GM19324 (cell line): ENCODE data around the gene FIS1.
"Not testable (repeated sequence)": the region's sequence is repeated elsewhere in the genome, so short reads cannot be mapped to it uniquely, and the experiment has no call there.

Source experiments
- ATAC-seq: cut with Tn5 transposase; IDR thresholded peaks from one replicate; pipeline ENCODE4 v1.9.1; 2021; ENCODE audit warnings: mild to moderate bottlenecking, moderate library complexity; ENCODE audit not compliant: unreplicated experiment, low FRiP score

The FIS1 gene

DNA sequence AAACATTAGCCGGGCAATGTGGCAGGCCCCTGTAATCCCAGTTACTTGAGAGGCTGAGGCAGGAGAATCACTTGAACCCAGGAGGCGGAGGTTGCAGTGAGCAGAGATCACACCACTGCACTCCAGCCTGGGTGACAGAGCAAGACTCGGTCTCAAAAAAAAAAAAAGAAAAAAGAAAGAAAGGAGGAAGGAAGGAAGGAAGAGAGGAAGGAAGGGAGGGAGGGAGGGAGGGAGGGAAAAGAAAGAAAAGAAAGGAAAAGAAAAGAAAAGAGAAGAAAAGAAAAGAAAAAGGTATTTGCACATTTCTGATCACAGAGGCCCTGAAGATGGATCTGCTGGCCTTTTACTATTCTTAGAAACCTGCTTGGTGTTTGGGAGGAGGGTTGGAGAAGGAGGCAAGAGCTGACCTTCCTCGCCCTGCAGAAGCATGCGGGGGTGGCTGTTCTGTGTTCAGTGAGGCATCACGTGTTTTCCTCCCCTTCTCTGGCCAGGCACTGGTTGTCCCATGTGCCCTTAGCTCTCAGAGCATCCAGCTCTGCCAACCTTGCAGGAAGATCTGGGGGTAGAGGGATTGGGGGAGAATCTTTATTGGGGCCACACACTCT is 19.3 kb upstream of the FIS1 start:
- ATAC-seq, result not testable (repeated sequence)

DNA sequence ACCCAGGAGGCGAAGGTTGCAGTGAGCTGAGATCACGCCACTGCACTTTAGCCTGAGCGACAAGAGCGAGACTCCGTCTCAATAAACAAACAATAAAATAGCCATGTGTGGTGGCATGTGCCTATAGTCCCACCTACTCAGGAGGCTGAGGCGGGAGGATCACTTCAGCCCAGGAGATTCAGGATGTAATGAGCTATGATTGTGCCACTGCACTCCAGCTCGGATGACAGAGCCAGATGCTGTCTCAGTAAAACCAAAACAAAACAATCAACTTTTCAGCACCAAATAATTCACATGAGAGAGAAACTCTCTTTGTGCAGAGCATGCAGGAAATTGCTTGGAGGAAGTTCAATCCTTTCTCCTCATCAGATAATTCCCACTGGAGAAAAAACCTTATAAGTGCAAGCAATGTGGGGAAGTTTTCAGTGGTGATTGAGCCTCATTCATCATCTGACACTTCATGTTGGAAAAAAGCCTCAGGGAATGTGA is 13.4 kb upstream of the FIS1 start:
- ATAC-seq, result no peak

DNA sequence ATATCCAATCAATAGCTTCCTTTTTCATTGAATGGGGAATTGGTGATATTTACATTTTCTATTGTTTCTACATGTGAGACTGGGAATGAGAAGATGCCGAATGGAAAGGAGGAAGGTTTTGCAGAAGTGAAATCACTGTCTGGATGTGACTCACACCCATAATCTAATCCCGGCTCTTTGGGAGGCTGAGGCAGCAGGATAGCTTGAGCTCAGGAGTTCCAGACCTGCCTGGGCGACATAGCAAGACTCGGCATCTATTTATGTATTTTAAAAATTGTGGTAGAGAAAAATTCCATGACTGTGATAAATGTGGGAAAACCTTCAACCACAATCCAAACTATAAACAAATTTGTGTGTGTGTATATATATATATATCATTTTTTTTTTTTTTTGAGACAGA is 10.9 kb upstream of the FIS1 start:
- no peak for ATAC-seq

DNA sequence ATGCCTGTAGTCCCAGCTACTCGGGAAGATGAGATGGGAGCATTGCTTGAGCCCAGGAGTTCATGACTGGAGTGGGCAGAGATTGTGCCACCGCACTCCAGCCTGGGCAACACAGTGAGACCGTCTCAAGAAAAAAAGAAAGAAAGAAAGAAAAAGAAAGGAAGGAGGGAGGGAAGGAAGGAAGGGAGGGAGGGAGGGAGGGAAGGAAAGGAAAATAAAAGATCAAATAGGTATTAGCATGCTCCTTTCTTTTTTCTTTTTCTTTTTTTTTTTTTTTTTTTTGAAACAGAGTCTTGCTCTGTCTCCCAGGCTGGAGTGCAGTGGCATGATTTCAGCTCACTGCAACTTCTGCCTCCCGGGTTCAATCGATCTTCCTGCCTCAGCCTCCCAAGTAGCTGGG is 8.3 kb upstream of the FIS1 start:
- not testable (repeated sequence) for ATAC-seq

DNA sequence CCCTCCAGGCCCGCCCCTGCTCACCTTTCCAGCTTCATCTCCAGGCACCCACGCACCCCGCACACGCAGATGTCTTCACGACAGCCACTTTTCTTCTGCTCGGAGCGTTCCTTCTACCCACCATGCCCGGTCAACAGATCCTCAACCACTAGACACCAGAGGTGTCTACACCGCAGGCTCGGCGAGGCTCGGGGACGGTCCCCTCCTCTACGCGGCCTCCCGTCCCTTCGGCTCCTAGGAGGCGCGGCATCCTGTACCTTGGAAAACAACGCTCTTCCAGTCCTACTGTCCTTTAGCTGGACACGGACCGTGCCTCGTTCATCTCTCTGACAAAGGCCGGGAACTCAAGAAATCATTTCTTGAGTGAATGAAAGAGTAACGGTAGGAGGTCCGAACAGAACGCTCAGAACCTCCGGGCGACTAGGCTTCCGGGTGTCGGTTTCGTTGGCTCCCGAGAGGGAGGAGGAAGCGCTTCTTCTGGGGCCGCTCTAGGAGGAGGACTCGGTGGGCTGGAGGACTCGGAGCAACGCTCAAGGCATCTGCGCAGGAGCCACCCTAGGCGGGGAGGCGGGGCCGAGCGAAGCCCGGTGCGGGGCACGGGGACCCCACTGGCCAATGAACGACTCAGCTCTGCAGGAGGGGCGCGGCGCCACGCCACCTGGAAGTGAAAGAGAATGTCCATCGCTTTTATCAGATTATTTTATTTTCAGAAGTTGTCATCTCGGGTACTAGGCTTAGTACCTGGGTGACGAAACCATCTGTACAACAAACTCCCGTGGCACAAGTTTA is 7.2 kb upstream of the FIS1 start:
- ATAC-seq, result peak; percentile 99

- no peak for ATAC-seq
Measured at GRCh38 chr7:101250324-101250723, 5.4 kb upstream of the FIS1 start.

GRCh38 chr7:101248276-101248675 is 3.4 kb upstream of the FIS1 start:
- no peak for ATAC-seq

DNA sequence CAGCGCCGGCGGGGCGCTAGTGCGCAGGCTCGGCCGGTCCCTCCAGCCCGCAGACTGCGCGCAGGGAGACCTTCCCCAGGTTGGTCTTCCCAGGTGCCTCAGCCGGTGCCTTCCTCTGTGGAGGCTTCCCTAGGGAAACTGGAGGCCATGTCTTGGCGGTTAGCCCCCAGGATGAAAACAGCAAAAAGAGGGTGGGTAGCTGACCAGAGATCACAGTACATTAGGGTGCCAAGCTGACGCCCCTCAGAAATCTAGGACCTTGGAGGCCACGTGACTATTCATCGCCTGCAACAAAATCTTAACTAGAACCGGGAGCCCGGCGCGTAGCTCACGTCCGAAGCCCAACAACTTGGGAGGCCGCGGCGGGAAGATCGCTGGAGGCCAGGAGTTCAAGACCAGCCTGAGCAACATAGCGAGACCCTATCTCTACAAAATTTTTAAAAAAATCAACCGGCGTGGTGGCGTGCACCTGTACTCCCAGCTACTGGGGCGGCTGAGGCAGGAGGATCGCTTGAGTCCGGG is 327 bp upstream of the FIS1 start:
- ATAC-seq, result no peak

DNA sequence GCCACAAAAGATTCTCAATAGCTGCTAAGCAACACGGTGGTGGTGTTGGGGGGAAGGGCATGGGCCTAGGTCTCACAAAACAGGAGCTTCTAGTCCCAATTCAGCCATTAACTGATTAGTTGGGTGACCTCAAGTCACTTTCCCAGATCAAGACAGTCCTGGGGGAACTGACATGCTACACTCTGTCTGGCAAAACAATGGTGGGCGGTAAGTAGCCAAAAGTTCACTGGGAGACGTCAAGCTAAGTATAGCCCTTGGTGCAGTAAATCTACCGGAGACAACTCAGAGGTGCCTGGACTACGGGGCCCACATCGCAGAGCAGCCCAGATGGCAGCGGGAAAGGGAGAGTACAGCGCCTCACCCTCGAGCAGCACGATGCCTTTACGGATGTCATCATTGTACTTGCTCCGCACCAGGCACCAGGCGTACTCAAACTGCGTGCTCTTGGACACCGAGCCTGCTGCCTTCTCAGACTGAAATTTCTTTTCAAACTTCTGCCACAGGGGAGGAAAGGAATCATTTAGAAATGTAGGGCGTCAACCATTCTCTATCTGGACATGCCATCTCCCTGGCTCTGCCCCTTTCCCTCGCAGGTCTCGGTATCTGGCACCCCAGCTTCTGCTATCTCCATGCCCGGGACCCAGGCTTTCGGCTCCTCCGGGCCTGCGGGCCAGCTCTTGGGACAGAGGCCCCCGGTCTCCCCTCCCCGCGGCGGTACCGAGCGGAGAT is 1.1 kb downstream of the FIS1 start:
- ATAC-seq, result no peak

- no peak for ATAC-seq
Measured at GRCh38 chr7:101241443-101242349, 3.2 kb downstream of the FIS1 start.

GRCh38 chr7:101241015-101241363 is 3.9 kb downstream of the FIS1 start:
- ATAC-seq, result no peak

DNA sequence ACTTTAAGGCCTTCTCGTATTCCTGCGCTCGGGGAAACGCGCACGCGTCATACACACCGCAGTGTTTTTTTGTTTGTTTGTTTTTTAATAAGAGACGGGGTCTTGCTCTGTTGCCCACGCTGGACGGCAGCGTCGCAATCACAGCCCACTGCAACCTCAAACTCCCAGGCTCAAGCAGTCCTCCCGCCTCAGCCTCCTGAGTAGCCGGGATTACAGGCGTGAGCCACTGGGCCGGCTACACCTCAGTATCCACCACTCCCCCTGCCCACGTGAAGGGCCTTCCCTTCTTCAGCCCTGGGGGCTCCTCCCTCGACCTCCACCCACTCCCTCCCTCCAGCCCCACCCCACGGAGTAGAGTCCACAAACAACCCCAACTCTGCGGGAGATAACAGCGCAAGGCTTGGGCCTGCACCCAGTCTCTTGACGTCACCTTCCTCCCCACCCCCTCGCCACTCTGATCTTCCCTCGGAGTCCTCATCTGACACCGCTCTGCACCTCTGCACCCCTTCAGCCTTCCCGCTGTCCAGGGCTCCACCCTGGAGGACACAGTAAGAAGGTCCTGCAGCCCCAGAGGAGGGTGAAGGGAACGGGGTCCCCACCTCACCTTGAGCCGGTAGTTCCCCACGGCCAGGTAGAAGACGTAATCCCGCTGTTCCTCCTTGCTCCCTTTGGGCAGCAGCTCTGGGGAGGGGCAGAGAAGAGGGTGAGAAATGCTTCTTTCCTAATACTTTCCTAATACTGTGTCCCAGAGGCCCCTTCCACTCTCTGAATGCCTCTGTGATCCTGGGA is 4.5 kb downstream of the FIS1 start:
- ATAC-seq, result no peak

DNA sequence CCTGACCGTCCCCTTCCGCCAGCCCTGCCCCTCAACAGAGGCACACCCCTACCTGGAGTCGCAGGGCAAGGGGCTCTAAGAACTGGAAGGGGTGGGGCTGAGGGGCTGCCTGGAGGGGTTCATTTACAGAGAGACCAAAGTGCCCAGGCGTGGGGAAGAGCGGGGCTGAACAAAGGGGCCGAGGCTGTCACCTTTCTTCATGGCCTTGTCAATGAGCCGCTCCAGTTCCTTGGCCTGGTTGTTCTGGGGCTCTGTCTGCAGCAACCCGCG is 5.0 kb downstream of the FIS1 start:
- ATAC-seq, result no peak

GRCh38 chr7:101239191-101239950 is 5.5 kb downstream of the FIS1 start:
- ATAC-seq, result no peak

- no peak for ATAC-seq
Measured at GRCh38 chr7:101238226-101239182, 6.4 kb downstream of the FIS1 start.

DNA sequence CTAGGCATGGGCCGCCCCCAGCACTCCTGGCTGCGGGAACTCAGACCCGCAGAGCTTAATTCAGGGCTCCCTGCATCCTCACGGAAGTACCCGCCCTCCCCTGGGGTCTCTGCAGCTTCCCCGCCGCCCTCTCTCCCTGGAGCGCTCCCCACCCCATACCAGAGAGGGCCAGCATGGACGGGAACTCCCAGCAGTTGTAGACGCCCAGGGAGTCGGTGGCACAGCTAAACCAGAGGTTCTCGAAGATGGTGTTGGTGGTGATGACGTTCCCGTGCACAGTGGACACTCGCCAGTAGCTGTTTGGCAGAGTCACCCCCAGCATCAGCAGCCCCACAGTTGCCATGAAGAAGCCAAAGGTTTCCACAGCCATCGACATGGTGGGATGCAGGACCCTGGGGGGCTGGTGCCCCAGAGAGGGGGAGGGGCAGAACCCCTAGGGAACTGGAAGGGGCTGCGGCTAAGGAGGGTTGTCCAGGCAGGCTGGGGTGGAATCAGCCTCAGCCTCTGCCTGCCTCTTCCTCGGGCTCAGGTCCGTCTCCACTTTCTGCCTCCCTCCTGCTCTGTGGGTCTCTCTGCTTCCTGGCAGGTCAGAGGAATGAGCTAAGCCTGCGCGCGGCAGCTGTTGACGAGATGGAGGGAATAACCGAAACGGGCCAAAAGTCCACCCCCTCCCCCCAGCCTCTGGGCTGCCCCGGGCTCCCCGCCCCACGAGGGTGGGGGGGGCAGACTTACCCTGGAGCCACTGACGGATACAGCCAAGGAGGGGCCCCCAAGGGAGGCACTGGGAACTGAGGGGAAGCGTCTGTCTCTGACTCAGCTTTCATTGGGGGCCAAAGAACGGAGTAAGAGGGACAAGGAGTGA is 7.4 kb downstream of the FIS1 start, which contains the start of gene CLDN15:
Gene CLDN15 (minus strand): TSS at position 597 of the 862 bp plus-strand sequence. CDS start 221 bp downstream, at position 376.
- ATAC-seq, result no peak

- ATAC-seq, result no peak
Measured at GRCh38 chr7:101236292-101236835, 8.5 kb downstream of the FIS1 start.
